SH-SY5Y (cell line): ENCODE data around the gene DCHS1.

Experiments used
- GATA2 ChIP-seq: IDR thresholded peaks from 2 replicates; pipeline ENCODE4 v1.6.1; 2011; ENCODE audit warnings: mild to moderate bottlenecking, low read depth, low read length
- GATA3 ChIP-seq: IDR thresholded peaks from 2 replicates; pipeline ENCODE4 v1.6.1; 2011; ENCODE audit warnings: low read depth, mild to moderate bottlenecking, low read length, moderate library complexity

GRCh38 chr11:6656936-6657335, 1.3 kb upstream of the DCHS1 start:
- TF ChIP-seq GATA2: no peak
- TF ChIP-seq GATA3: no peak
